GM19043 (cell line): ENCODE measurements around the gene EYS.

Experiments
- ATAC-seq: cut with Tn5 transposase; IDR thresholded peaks from one replicate; pipeline ENCODE4 v1.9.1; 2021; ENCODE audit warnings: low read depth; ENCODE audit not compliant: unreplicated experiment

The EYS gene

GRCh38 chr6:63675138-63675537, 2031.9 kb downstream of the EYS start:
- ATAC-seq, result no peak

GRCh38 chr6:63674635-63675034, 2032.4 kb downstream of the EYS start:
- no peak for ATAC-seq

GRCh38 chr6:63673692-63674091, 2033.3 kb downstream of the EYS start:
- no peak for ATAC-seq

- ATAC-seq, result no peak
Measured at GRCh38 chr6:63672582-63673129, 2034.4 kb downstream of the EYS start.

- ATAC-seq, result no peak
Measured at GRCh38 chr6:63671098-63671754, 2035.8 kb downstream of the EYS start.
